Activated naive CD4-positive, alpha-beta T cell (primary cell): ENCODE measurements around the gene RAB34.
A peak's percentile ranks its signal among the peaks of the same experiment; 100 is the strongest.

ENCODE experiments used
- DNase-seq, 4 experiments: peaks; one replicate each; lab custom pipeline; 2025; lab: John Stamatoyannopoulos, UW

RAB34 gene

GRCh38 chr17:28710861-28711722, 6.6 kb downstream of the RAB34 start:
- DNase-seq, result peak; percentile 57 to 89 (median 78)

DNA sequence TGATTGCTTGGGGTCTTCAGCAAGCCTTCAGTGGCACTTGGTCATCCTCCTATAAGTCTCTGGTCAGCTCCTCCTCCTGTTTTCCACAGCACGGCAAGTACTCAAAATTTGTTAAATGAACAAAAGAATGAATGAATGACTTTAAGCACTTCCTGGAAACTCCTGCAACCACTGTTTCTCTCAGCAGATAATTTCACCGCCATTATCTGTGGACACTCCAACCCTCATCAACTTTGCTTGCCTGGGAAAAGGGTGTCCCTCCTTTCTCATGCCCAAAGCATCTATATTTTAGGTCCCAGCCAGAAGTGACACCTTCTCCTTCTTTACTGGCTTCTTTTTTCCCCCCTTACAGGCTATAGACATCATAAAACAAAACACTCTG, 10.3 kb downstream of the RAB34 start:
- no peak for DNase-seq

DNA sequence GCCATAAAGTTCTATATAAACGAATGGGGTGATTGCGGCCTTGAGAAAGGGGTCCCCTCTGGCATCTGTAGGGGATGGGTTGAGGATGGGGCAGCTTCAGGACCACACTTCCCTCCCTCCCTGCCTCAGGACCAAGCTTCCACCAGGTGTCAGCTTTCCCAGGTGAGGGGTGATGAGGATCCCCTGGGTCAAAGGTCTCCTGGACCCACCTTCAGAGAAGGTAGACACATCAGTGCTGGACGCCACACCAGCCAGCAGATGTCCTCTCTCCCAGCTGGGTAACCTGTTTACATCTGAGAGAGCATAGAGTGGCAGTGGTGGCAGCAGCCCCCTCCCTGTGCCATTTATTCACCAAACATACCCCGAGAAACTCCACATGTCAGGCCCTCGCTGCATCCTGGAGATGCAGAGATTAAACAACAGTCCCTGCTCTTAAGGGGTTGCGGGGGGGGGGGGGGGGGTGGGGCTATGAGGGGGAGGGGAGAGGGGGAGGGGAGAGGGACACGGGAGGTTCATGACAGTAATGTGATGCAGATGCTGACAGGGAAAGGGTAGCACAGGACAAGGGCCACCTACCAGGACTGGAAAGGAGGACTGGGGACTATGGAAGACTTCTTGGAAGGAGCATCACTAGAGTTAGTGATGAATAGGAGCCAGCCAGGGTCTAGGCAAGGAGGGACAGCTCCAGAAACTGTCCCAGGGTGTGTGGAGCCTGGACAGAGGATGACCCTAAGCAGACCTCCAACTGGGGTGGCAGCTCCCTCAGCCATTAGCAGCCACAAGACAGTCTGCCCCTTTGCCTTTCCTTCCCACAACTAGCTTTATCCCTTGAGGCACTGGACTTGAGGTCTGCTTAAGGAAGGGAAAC, 11.0 kb downstream of the RAB34 start:
- DNase-seq, result no peak

- DNase-seq, result no peak
Observed at GRCh38 chr17:28705728-28706334, 11.8 kb downstream of the RAB34 start.

DNA sequence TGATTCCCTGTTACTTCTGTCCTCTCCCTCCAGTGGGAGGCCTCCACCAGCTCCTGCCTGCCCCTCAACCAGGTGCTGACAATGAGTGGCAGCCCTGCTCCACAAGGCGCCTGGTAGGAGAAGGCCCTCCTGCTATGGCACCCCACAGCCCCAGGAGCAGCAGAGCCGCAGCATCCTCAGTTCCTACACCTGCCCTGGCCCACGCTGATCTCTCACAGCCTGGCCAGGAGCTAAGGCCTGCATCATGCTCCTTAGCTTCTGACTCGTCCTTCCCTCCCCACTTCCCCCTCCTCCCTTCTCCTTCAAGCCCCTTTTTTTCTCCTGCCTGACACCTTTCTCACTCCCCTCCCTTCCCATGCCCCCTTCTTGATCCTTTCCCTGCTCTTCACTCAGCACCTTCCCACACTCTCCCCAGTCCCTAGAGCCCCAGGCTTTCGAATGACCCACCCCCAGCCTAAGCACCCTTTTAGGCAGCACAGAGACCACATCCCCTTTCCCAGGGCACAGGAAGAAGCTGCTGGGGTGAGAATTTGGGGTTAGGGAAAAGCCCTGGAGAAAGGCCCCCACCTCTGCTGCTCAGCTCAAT, 12.5 kb downstream of the RAB34 start:
- no peak for DNase-seq

DNA sequence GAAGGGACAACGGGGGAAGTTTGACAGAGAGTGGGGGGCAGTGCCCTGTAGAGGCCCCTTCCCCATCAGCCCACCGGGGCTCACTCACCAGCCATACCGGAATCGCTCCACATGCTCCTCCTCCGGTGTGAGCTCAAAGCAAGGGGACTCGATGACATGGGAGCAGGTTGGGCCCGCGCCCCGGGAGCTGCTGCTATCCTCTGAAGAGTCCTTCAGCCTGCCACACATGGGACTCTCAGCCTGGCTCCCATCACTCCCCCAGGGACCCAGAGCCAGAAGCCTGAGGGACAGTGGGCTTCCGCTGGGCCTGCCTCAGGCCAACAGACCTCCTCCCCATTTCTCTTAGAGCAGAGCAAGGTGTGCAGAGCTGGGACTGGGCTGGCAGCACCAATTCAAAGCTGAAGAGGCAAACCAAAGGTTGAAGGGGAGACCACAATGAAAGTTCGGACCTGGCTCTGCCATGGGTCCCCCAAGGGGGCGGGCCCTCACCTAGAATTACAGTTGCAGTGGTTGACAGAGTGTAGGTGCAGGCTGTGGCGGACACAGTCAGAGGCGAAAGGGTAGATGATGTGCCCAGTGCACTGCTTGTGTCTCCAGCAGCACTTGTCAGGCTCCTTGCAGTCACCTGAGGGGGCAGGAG, 13.3 kb downstream of the RAB34 start:
- DNase-seq, result no peak

GRCh38 chr17:28703552-28704218, 14.0 kb downstream of the RAB34 start:
- no peak for DNase-seq

DNA sequence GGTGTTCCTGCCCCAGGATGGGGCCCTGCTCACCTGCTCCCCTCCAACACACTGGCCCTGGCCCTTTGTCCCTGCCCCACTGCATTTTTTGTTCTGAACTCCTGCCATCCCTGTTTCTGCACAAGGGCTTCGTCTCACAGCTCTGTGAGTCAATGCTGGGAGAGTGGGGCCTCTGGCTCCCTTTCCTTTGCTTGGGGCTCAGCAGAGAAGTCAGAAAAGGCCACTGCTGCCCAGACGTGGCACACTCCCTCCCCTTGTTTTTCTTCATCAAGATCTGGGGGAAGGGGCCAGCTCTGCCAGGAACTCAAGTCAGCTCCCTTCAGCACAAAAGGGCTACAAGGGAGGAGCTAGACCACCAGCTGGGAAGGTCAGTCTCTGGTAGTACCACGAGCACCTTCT, 14.9 kb downstream of the RAB34 start:
- DNase-seq, result no peak

DNA sequence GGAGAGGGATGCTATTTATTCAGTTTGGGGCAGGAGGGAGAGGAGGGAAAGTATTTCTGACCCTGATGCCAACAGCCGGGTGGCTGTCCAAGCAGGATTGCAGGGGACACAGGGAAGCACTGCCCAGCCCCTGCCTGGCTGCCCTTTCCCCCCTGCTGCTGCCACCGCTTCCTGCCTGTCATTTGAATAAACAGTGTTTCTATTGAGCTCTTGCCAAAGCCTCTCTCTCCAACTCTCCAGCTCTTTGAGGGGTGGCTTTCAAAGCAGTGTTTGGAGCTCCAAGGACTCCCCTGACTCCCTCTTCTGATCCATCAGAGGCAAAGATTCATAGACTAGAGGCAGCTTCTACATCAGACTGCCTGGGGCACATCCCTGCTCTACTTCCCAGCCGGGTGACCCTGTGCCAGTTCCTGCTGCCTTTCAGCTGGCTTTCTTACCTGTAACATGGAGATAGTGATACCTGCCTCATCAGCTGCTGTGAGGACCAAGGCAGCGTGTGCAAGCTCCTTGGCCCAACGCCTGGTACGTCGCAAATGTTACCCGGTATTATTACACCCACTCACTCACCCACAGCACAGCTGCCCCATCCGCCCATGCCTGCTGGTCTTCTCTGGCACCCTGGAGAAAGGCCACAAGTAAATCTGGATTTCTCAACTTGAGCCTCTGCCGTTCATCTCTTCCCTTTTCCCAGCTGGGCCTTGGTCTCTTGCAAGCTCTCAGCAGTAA, 15.5 kb downstream of the RAB34 start:
- no peak for DNase-seq

- DNase-seq, result no peak
Observed at GRCh38 chr17:28700830-28701492, 16.7 kb downstream of the RAB34 start.

GRCh38 chr17:28700278-28700677, 17.4 kb downstream of the RAB34 start:
- no peak for DNase-seq

DNA sequence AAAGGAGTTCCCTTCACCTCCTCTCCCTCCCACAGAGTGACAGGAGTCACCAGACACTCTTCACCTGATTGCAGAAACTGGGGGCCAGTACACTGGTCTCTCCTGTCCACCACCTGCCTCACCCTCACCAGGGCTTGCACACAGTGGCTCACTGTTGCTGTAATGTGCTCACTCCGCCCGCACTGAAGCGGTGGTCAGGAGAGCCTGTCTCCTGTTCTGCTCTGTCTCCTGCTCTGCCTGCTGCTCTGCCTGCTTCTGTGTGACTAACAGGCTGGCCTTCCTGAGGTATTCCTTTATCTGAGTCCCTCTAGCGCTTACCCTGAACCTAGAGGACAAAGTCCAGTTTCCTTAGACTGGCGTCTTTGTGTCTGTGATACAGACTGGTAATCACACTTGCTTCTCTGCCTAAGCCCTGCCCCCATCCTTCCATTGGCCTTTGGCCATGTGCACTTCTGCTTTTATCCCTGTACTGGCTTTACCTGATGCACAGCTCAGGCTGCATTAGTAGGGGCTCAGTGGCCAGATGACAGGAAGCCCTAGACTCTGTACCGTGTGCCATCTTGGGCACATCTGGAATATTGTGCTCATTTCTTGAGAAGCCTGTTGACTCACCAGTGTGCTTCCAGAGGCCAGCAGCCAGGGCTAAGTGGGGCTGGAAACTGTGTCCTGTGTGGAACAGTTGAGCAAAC, 19.3 kb downstream of the RAB34 start:
- no peak for DNase-seq

DNA sequence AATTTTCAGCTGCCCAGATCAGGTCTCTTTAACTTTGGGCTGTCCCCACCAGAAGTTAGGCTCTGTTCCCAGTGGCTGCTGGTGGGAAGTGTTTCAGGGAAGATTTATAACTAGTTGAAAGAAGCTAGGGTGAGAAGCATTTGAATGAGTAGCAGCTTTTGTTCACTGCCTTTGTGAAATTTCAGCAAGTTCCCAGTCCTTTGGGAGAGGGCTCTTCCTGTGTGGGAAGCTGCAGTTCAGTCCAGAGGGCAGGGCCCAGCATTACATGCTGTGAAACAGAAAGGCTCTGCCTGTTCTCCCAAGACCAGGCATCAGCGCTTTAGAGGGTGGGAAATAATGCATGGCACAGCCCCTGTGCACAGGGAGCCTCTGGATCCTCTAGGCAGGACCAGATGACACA, 23.8 kb downstream of the RAB34 start:
- no peak for DNase-seq

GRCh38 chr17:28689011-28689410, 28.7 kb downstream of the RAB34 start:
- no peak for DNase-seq

- DNase-seq, result no peak
Observed at GRCh38 chr17:28688481-28688880, 29.2 kb downstream of the RAB34 start.

GRCh38 chr17:28686296-28686695, 31.4 kb downstream of the RAB34 start:
- DNase-seq, result no peak

- DNase-seq, result no peak
Observed at GRCh38 chr17:28685366-28685765, 32.3 kb downstream of the RAB34 start.

GRCh38 chr17:28684963-28685362, 32.7 kb downstream of the RAB34 start:
- no peak for DNase-seq

DNA sequence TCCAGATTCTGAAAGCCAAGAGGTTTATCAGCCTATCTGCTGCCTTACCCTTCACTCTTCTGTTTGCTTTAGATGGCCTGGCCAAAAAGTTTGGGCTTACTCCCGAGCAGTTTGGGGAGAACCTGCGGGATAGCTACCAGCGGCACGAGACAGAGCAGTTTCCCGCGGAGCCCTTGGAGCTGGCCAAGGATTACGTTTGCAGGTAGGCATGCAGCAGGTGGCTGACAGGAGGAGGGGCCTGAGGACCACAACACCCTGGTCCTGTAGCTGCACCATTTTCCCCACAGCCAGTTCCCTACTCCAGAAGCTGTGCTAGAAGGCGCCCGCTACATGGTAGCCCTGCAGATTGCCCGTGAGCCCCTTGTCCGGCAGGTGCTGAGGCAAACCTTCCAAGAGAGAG, 35.0 kb downstream of the RAB34 start:
- DNase-seq, result no peak
